ENCODE measurements around the gene SCP2D1.

SCP2D1 gene

GRCh38 chr20:18811904-18812303, 1.7 kb upstream of the SCP2D1 start:
- no peak for DNase-seq (ENCODE audit: low read depth in 1 of 2, low spot score in 1 of 2)

GRCh38 chr20:18815194-18815942, 1.8 kb downstream of the SCP2D1 start:
- no peak for DNase-seq (ENCODE audit: low read depth in 1 of 2, low spot score in 1 of 2)

GRCh38 chr20:18822832-18823231, 9.2 kb downstream of the SCP2D1 start:
- no peak for DNase-seq (ENCODE audit: low read depth in 1 of 2, low spot score in 1 of 2)

- no peak for DNase-seq (ENCODE audit: low read depth in 1 of 2, low spot score in 1 of 2)
Observed at GRCh38 chr20:18831830-18832499, 18.4 kb downstream of the SCP2D1 start.

- no peak for DNase-seq (ENCODE audit: low read depth in 1 of 2, low spot score in 1 of 2)
Observed at GRCh38 chr20:18832546-18833200, 19.1 kb downstream of the SCP2D1 start.

GRCh38 chr20:18835466-18836256, 22.1 kb downstream of the SCP2D1 start:
- no peak for DNase-seq (ENCODE audit: low read depth in 1 of 2, low spot score in 1 of 2)

- DNase-seq (ENCODE audit: low read depth in 1 of 2, low spot score in 1 of 2) = no peak
Observed at GRCh38 chr20:18837718-18838117, 24.1 kb downstream of the SCP2D1 start.

GRCh38 chr20:18839507-18840247, 26.1 kb downstream of the SCP2D1 start:
- DNase-seq (ENCODE audit: low read depth in 1 of 2, low spot score in 1 of 2) = no peak

GRCh38 chr20:18840248-18840645, 26.7 kb downstream of the SCP2D1 start:
- no peak for DNase-seq (ENCODE audit: low read depth in 1 of 2, low spot score in 1 of 2)

GRCh38 chr20:18845017-18845416, 31.4 kb downstream of the SCP2D1 start:
- no peak for DNase-seq (ENCODE audit: low read depth in 1 of 2, low spot score in 1 of 2)

- DNase-seq (ENCODE audit: low read depth in 1 of 2, low spot score in 1 of 2) = no peak
Observed at GRCh38 chr20:18847226-18847755, 33.7 kb downstream of the SCP2D1 start.

- no peak for DNase-seq (ENCODE audit: low read depth in 1 of 2, low spot score in 1 of 2)
Observed at GRCh38 chr20:18849131-18849530, 35.5 kb downstream of the SCP2D1 start.

GRCh38 chr20:18851629-18852028, 38.0 kb downstream of the SCP2D1 start:
- DNase-seq (ENCODE audit: low read depth in 1 of 2, low spot score in 1 of 2) = no peak

GRCh38 chr20:18852318-18852717, 38.7 kb downstream of the SCP2D1 start:
- DNase-seq (ENCODE audit: low read depth in 1 of 2, low spot score in 1 of 2) = no peak

GRCh38 chr20:18853216-18853615, 39.6 kb downstream of the SCP2D1 start:
- no peak for DNase-seq (ENCODE audit: low read depth in 1 of 2, low spot score in 1 of 2)

- no peak for DNase-seq (ENCODE audit: low read depth in 1 of 2, low spot score in 1 of 2)
Observed at GRCh38 chr20:18853946-18854646, 40.5 kb downstream of the SCP2D1 start.

- no peak for DNase-seq (ENCODE audit: low read depth in 1 of 2, low spot score in 1 of 2)
Observed at GRCh38 chr20:18855882-18856281, 42.3 kb downstream of the SCP2D1 start.

- DNase-seq (ENCODE audit: low read depth in 1 of 2, low spot score in 1 of 2) = no peak
Observed at GRCh38 chr20:18856873-18857272, 43.3 kb downstream of the SCP2D1 start.

- no peak for DNase-seq (ENCODE audit: low read depth in 1 of 2, low spot score in 1 of 2)
Observed at GRCh38 chr20:18857640-18858039, 44.1 kb downstream of the SCP2D1 start.

- DNase-seq (ENCODE audit: low read depth in 1 of 2, low spot score in 1 of 2) = no peak
Observed at GRCh38 chr20:18858816-18859215, 45.2 kb downstream of the SCP2D1 start.
